ENCODE measurements around the gene ID1. TPM values are rescaled to one million over a fixed set of nuclear protein-coding genes. Genes with fewer than 3 reads are reported as not detected.
"Not testable (repeated sequence)": the region's sequence is repeated elsewhere in the genome, so short reads cannot be mapped to it uniquely, and the experiment has no call there.

ID1 gene
- total RNA-seq, 1 experiment from 2014 or later, result 125 TPM

DNA sequence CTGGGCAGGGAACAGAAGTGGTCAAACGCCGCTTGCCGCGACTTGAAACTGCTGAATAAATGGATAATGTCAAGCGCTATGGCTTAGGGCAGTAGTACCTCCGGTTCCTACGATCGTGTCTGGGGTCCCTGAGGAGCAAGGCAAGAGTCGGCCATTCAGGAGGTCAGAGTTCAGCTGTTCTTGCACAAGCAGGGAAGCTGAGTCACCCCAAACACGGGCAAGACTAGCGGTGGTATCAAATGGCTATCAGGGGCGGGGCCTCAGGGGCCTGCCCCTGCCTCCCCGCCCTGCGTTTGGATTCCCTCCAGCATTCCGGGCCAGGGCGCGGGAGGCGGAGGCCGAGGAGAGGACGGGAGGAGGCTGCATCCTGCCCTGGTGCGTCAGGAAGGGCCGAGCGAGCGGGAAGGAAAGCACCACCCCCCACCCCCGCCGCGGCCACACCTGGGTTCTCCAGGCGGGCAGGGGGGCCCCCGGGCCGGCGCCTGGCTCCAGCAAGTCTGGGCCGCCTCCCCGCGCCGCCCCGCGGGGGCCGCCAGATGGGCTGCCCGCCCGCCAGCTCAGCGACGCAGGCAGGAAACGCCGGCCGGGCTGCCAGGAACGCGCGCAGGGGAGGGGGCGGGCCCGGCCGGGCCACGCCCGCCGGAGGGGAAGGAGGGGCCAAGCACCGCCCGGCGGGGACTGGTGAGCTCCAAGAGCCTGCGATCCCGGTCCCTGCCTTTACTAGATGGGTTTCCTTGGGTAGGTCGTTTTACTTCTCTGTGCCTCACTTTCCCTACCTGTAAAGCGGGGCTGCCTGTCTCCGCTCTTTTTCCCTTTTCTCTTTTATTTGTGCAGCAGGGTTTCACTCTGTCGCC is 32.2 kb upstream of the ID1 start:
- peak; percentile 99 for DNase-seq (ENCODE audit: extremely low read depth, low read depth)

DNA sequence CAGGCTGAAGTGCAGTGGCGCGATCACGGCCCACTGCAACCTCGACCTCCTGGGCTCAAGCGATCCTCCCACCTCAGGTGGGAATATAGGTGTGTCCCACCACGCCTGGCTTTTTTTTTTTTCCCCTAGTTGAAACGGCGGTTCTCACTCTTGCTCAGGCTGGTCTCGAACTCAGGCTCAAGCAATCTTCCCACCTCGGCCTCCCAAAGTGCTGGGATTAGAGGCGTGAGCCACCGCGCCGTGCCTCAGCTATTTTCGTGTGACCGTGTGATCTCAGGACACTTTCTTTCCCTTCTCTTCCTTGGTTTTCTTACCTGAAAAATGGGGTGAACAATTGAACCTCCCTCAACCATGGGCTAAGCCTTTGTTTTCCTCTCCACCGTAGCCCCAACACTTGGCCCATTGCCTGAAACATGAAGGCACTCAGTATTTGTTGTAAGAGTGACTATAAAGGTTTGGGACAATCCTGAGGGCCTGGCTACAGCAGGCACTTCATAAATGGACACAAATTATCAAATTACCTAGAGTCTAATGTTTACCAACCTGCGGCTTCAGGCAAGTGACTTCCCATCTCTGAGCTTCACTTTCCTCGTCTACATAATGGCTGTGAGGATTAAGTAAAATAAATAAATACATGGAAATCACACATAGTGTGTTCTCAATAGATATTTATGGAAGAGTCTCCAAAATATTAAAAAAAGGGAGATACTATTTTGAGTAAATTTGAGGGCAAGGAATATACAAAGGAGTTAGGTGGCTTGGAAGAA is 31.4 kb upstream of the ID1 start:
- no peak for DNase-seq (ENCODE audit: extremely low read depth, low read depth)

DNA sequence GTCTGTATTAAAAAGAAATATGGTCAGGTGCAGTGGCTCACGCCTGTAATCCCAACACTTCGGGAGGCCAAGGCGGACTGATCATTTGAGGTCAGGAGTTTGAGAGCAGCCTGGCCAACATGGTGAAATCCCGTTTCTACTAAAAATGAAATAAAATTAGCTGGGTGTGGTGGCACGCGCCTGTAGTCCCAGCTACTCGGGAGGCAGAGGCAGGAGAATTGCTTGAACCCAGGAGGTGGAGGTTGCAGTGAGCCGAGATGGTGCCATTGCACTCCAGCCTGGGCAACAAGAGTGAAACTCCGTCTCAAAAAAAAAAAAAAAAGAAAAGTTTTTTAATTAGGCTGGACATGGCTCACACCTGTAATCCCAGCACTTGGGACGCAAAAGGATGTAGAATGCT is 30.1 kb upstream of the ID1 start:
- not testable (repeated sequence) for DNase-seq (ENCODE audit: extremely low read depth, low read depth)

DNA sequence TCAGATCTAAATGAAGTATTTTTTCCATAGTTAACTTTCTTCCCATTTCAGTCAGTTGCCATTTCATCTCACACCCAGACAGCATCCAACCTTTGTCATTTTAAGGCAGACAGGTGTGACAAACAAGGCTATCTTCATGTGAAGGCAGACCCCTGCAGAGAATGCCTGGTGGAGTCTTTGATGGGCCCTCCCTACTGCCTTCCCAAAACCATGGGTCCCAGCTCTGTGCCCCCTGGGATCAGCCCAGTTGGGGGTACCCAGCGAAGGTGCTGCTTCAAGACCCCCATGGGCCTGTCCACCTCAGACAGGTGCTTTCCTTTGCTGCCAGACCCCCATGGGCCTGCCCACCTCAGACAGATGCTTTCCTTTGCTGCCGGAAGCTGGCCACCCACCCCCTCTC is 28.3 kb upstream of the ID1 start:
- no peak for DNase-seq (ENCODE audit: extremely low read depth, low read depth)

DNA sequence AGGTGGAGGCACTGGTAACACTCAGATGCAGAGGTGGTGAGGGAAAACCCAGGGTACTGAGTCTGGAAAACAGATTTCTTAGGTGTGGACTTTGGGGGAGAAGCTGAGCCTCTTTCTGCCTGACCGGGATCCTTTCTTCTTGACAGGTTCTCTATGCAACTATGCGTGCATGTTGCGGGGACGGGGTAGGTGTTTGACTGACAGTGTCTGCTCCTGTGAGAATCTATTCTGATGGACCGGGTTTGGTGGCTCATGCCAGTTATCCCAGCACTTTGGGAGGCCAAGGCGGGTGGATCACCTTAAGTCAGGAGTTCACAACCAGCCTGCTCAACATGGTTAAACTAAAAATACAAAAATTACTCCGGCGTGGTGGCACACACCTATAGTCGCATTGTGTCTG is 27.9 kb upstream of the ID1 start:
- no peak for DNase-seq (ENCODE audit: extremely low read depth, low read depth)

DNA sequence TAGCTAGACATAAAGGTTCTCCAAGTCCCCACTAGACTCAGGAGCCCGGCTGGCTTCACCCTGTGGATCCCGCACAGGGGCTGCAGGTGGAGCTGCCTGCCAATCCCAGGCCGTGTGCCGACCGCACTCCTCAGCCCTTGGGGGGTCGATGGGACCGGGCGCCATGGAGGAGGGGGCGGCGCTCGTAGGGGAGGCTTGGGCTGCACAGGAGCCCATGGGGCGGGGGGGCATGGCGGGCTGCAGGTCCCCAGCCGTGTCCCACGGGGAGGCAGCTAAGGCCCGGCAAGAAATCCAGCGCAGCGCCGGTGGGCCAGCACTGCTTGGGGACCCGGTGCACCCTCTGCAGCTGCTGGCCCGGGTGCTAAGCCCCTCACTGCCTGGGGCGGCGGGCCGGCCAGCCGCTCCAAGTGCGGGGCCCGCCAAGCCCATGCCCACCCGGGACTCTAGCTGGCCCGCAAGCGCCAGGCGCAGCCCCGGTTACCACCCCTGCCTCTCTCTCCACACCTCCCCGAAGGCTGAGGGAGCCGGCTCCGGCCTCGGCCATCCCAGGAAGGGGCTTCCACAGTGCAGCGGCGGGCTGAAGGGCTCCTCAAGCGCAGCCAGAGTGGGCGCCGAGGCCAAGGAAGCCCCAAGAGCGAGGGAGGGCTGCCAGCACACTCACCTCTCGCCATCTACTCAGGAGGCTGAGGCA is 26.5 kb upstream of the ID1 start:
- DNase-seq (ENCODE audit: extremely low read depth, low read depth), result no peak

DNA sequence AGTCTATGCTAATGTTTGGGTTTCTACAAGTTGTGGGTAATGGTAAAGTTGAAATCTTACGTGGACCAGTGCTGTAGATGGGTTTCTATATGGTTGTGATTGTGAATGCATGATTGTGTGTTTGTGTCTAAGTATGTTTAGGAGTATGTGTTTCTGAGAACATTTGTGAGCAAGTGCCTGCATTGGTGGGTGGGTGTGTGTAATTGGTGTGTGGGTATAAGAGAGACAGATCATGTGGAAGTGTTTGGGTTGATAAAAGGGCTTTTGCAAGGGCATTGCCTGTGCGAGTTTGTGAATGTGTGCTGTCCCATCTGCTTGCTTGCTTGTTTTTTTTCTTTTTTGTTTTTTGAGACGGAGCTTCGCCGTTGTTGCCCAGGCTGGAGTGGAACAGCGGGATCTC is 25.8 kb upstream of the ID1 start:
- DNase-seq (ENCODE audit: extremely low read depth, low read depth), result no peak

DNA sequence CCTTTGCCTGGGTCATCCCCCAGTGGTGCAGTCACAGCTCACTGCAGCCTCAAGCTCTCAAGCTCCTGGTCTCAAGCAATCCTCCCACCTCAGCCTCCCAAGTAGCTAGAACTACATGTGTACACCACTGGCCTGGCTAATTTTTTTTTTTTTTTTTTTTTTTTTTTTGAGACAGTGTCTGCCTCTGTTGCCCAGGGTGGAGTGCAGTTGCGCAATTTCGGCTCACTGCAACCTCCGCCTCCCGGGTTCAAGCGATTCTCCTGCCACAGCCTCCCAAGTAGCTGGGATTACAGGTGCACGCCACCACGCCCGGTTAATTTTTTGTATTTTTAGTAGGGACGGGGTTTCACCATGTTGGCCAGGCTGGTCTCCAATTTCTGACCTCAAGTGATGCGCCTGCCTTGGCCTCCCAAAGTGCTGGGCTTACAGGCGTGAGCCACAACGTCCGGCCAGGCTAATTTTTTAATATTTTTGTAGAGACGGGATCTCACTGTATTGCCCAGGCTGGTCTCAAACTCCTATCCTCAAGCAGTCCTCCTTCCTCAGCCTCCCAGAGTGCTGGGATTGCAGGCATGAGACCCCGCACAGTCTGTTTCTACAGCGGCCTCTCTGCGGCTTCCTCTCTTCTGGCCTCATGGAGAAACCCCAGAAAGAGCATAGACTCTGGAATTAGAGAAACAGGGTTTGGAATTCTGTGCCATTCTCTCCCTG is 25.0 kb upstream of the ID1 start:
- not testable (repeated sequence) for DNase-seq (ENCODE audit: extremely low read depth, low read depth)

DNA sequence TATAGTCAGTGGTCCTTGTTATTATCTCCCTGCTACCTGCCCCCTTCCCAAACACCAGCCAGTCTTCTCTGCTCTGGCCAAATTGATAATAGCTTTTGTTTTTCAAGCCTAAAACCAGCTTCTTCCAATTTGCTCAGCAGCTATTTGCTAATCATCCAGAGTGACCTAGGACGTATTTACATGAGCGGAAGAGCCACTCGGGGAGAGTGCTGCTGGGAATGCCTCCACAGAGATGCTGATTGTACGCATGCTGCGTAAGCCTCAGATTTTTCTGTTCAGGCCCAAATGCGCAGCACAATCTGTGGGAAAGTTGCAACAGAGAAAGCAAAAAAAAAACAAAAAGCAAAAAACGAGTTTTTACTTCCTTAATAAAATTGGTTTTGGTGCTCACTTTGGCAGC is 24.4 kb upstream of the ID1 start:
- DNase-seq (ENCODE audit: extremely low read depth, low read depth), result no peak

DNA sequence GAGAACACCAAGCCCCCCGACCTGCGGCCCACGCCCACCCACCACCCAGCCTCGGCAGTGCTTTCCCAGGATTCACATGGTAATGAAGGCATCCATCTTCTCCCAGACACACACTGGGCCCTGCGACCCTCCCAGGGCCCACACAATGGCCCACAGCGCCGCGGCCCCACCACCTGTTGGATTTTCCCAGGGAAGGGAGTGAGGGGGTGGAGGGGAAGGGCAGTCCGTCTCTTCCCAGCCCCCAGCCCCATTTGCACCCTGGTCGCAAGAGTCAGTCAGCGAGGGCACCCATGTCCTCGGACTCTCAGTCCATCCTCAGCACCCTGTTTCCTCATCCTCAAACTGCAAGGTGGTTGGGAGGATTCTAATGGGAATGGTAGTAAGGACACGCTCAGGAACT is 23.7 kb upstream of the ID1 start:
- DNase-seq (ENCODE audit: extremely low read depth, low read depth), result no peak

DNA sequence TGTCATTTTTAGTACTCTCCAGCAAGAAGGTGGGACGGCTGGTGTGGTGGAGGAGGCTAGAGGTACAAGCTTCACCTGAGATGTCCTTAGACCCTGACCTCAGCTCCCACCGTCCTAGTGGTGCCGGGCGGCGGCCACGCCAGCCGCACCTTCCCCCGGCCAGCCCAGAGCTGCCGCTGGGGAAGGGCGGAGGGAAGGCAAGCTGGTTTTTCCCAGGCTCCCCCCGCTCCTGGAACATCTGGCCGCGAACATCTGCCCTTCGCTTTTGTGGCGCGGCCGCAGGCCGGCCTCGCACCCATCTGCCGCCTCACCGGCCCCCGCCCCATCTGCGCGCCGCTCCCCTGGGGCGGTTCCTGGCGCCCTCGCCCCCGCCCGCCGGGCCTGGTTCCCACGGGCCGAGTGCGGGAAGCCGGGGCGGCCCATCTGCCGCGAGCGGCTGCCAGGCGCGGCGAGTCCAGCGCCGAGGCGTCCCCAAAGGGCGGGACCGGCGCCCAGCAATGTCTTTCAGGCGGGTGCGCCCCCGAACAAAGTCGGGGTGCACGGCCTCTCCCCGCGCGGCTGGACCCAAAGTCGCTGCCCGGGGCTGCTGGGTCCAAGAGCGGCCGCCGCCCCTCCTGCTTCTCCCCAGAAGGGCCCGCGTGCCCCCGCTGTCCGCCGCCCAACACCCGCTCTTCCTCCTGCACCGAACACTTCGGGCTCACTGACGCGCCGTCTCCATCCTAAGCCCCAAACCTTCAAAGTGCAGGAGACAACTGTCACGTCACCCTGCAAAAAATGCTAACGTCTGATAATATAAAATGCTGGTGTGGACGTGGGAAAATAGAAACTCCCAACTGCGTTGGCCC is 17.3 kb upstream of the ID1 start:
- no peak for DNase-seq (ENCODE audit: extremely low read depth, low read depth)

DNA sequence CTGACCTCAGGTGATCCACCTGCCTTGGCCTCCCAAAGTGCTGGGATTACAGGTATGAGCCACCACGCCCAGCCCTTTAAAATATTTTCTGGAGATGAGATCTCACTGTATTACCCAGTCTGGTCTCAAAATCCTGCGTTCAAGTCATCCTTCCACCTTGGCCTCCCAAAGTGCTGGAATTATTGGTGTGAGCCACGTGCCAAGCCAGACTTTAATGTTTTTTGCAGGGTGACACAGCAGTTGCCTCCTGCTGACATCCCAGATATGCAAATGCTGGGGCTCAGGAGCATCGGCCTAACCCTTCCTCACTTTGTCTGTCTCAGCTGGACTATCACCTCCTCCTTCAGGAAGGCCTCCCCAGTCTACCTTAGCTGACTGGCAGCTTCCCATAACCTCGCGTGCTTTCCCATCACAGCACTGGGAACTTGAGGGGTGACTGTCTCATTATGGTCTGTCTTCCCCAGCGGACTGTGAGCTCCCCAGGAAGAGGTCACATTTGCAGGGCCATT is 14.3 kb upstream of the ID1 start:
- no peak for DNase-seq (ENCODE audit: extremely low read depth, low read depth)

DNA sequence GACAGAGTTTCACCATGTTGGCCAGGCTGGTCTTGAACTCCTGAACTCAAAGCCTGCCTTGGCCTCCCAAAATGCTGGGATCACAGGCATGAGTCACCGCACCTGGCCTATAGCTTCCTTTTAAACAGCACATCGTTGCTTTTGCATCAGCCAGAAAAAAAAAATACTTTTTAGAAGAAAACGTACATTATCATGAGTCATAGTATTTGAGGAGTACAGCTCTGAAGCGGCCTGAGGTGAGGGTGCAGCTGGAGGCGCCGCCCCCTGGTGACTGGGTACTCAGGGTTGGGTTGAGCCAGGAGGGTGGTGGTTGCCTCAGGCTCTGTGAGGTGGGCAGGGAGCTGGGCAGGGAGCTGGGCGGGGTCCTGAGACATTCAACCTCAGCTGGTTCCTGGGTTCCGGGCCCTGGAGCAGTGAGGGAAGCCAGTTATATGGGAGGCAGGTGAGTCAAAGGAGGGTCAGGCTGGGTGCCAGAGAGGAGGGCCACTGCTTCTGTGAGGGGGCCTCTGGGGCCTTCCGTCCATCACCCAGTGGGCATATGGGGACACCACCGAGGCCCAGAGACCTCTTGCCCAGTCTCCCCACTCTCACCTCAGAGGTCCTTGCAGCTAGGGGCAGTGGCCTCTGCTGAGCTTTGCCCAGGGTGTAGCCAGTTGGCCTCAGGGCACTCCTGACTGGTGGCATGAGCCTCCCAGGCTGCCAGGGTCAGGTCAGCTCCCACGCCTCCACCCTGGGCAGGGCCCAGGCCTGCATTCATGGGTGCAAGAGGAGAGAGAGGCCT is 11.7 kb upstream of the ID1 start:
- DNase-seq (ENCODE audit: extremely low read depth, low read depth), result peak; percentile 83

DNA sequence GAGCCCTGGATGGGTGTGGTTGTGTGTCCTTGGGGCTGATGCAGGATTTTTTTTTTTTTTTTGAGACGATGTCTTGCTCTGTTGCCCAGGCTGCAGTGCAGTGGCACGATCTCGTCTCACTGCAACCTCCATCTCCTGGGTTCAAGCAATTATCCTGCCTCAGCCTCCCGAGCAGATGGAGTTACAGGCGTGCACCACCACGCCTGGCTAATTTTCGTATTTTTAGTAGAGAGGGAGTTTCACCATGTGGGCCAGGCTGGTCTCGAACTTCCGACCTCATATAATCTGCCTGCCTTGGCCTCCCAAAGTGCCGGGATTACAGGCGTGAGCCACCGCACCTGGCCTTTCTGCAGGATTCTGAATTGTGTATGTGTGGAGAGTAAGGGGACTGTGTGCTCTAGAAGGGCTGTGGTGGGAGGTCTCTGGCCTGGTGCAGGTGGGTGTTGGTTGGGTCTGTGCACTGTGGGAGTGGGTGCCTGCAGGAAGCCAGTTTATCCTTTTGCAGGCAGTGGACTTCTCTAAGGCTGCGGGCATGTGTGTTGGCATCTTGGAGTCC is 11.0 kb upstream of the ID1 start:
- DNase-seq (ENCODE audit: extremely low read depth, low read depth), result no peak

DNA sequence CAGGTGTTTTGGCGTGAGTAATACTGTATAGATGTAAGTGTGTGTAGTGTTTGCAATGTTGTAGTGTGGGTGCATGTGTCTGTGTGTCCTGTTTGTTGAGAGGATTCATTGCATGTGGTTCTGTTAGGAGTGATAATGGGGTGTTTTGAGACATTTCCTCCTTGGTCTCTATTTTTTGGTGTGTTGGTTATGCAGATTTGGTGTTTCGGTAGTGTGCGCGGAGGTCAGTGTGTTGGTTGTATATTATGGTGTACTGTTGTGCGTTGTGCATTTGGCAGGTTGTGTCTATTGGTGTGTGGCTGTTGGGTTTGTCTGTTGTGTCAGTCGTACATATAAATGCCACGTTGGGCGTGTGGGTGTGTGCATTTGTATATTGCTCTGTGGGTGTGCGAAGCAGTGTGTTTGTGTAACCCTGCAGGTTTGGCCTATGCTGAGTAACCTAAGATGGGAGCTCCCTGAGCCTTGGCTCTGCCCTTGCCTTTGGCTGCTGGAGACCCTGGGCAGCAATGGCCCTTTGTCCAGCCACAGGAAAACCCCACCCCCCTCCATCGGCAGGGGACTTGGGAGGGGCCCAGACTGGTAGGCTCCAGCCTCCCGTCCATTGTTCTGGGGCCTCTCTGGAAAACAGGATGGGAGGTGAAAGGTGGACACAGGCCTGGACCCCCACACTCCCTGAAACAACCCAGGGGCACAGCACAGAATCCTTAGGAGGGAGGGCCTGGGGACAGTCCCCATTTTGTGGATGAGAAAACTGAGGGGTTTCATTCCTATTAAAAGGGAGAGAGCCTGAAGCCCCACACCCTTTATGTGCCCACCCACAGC is 10.3 kb upstream of the ID1 start:
- no peak for DNase-seq (ENCODE audit: extremely low read depth, low read depth)

DNA sequence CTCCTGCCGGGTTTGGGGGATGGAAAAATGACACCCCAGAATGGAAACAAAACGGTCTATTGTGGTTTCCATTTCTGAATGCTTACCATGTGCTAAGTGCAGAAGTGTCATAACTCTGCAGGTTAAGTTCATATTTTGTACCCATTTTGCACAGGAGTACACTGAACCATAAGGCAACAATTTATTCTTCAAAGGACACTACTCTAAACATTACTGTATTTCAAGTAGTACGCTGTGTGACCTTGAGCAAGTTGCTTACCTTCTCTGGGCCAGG is 9.8 kb upstream of the ID1 start:
- DNase-seq (ENCODE audit: extremely low read depth, low read depth), result no peak

DNA sequence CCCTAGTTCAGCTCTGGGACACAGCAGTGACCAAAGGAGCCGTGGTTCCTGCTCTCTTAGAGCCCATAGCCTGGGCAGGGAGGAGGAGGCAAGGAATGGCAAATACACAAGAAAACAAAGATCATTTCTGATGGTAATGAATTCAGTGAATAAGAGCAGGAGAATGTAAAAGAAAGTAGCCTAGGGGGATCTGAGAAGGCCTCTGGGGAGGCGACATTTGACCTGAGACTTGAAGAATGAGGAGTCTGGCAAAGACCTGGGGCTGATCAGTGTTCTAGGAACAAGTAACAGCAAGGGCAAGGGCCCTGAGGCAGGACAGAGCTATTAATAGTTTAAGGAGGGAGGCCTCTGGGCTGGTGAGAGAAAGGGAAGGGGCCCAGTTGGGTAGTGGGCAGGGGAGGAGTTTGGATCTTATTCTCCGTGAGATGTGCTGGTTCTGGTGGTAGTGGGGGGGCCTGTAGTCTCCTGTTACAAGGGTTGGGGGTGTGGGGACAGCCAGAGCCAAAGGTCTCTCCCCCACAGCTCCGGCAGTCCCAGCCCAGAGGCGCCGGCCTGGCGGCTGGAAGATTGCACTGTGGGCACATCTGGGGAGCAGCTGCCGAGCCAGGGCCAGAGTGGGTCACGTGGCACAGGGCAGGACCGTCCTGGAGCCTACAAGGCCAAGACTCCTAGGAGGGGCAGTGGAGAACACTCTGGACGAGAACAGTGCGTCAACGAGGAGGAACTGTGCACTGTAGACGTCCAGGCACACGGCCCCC is 9.3 kb upstream of the ID1 start:
- DNase-seq (ENCODE audit: extremely low read depth, low read depth), result no peak

DNA sequence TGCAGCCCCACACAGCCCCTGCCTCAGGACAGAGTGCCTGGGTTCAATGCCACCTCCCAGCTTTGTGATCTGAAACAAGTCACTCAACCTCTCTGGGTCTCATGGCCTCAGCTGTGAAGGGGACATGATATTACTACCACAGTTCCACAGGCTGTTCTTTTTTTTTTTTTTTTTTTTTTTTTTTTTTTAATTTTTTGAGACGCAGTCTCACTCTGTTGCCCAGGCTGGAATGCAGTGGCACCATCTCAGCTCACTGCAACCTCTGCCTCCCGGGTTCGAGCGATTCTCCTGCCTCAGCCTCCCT is 8.7 kb upstream of the ID1 start:
- DNase-seq (ENCODE audit: extremely low read depth, low read depth), result not testable (repeated sequence)
